Transverse colon (tissue), 4 donors: ENCODE measurements around the gene UBE2R2. TPM values are rescaled to one million over a fixed set of nuclear protein-coding genes. Genes with fewer than 3 reads are reported as not detected.

Source experiments
- DNase-seq: peaks from one replicate; pipeline ENCODE4 v3.0.0-alpha.2; 2019
- H3K27ac ChIP-seq, 4 donors: fragments of 200-600 bp; sonication (generic); 2 replicates each; pipeline ENCODE4 v1.5.1; 2016 to 2018; ENCODE audit warnings: inconsistent platforms in 4 of 4
- H3K27me3 ChIP-seq: fragments of 200-600 bp; sonication (generic); 2 replicates; pipeline ENCODE4 v1.5.1; 2017; ENCODE audit warnings: inconsistent platforms
- H3K36me3 ChIP-seq, 4 donors: fragments of 200-600 bp; sonication (generic); 2 replicates each; pipeline ENCODE4 v1.5.1; 2017 to 2019; ENCODE audit warnings: inconsistent platforms in 4 of 4
- H3K4me1 ChIP-seq, 4 donors: fragments of 200-600 bp; sonication (generic); 2 replicates each; pipeline ENCODE4 v1.5.1; 2017 to 2020; ENCODE audit warnings: inconsistent platforms in 4 of 4
- H3K4me3 ChIP-seq, 4 donors: fragments of 200-600 bp; sonication (generic); 1 replicate in 1 of 4; 2 replicates in 3 of 4; pipeline versions ENCODE4 v1.5.1 to v1.6.1; 2017 to 2019; ENCODE audit warnings: inconsistent platforms in 4 of 4
- H3K9me3 ChIP-seq, 2 donors: fragments of 200-600 bp; sonication (generic); 2 replicates each; pipeline ENCODE4 v1.5.1; 2017 to 2019; ENCODE audit warnings: inconsistent platforms in 2 of 2
- CTCF ChIP-seq, 5 experiments: fragments of 200-600 bp in 3 of 5; fragments of 450-650 bp in 2 of 5; sonication (generic) in 3 of 5; IDR thresholded peaks; 1 replicate in 2 of 5; 2 replicates in 3 of 5; pipeline ENCODE4 v1.5.1; 2016 to 2017; ENCODE audit warnings: antibody characterized with exemption in 5 of 5, inconsistent platforms in 3 of 5, mild to moderate bottlenecking in 2 of 5, moderate library complexity in 1 of 5
- EP300 ChIP-seq: sonication (generic); formaldehyde crosslinking; IDR thresholded peaks from one replicate; pipeline ENCODE4 v1.6.1; 2017; ENCODE audit warnings: antibody characterized with exemption, low read depth
- POLR2A ChIP-seq: fragments of 450-650 bp; IDR thresholded peaks from one replicate; pipeline ENCODE4 v1.6.1; 2016; ENCODE audit warnings: antibody characterized with exemption, mild to moderate bottlenecking, moderate library complexity
- POLR2AphosphoS5 ChIP-seq, 3 donors: sonication (generic); formaldehyde crosslinking; IDR thresholded peaks; one replicate each; pipeline ENCODE4 v1.6.1; 2016; ENCODE audit warnings: antibody characterized with exemption in 3 of 3
- WGBS, 2 donors: methylation state at CpG; one replicate each; pipeline ENCODE4 v1.1.5; 2018; ENCODE audit warnings: low coverage in 1 of 2; 5-methylcytosine and 5-hydroxymethylcytosine counted together
- in situ Hi-C, 4 donors: fragments of 200-750 bp; cut with MboI; loops; one replicate each; pipeline versions ENCODE4 v1.15.0 to v1.15.1; 2017; ENCODE audit warnings: low sequenced_read_pairs in 3 of 4, low pct_ligation_motif_present in 1 of 4, low pct_unique_long_range_greater_than_20kb in 1 of 4
- intact Hi-C: fragments of 100-400 bp; cut with DNase I; formaldehyde crosslinking; loops from one replicate; pipeline ENCODE4 v1.15.1; 2023; ENCODE audit warnings: low total_unique reads
- total RNA-seq, 4 donors: library from RNA; depleted of rRNA; stranded (reverse); fragments of >200 nt; gene quantifications; one replicate each; pipeline ENCODE4 v1.1.0, GENCODE V29; 2016

Gene UBE2R2
- total RNA-seq, 4 donors from 2014 or later = 13.9 to 30.8 (median 22.9) TPM

DNA sequence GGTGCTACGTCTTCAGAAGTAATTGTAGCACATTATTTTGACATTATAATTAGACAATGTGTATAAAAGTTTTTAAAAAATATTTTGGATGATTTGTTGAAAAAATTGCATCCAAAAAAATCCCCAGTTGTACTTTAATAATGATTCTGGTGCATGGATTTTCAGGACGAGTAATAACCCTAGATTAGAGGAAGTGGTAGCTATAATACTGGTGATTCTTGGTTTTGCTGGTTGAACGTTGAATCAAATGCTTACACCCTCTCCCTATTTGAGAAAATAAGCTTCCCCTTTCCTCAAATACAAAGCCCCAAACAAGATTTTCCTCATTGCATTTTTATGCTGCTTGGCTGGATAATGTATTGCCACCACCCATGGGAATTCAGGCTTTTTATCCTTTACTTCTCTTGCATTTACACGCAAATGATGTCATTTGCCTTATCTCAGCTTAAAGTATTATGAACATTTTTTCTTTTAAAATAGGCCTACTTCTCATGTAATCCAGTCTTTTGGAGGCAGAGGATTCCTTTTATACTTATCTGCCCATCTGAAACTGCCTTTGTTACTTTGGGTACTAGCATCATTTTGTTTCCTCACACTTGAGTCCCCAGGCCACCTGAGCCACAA is 86.3 kb downstream of the UBE2R2 start:
- no peak for DNase-seq
- TF ChIP-seq POLR2A = no peak
- 76 to 78% methylated on average over 4 of the region's 4 CpGs for WGBS, 2 donors
- in situ Hi-C loops = no loop called here
- Histone ChIP-seq H3K27ac (no peak overlapping the region), H3K9me3 (no peaks in the 10 kb centered on the region), H3K4me1 (no peaks in the 10 kb centered on the region), H3K4me3 (no peak overlapping the region), H3K27me3 (no peaks in the 10 kb centered on the region), H3K36me3 (peaks cover 0 to 20% (median 8%) of the 10 kb centered on the region in 4 donors)
- intact Hi-C loops = no loop called here

DNA sequence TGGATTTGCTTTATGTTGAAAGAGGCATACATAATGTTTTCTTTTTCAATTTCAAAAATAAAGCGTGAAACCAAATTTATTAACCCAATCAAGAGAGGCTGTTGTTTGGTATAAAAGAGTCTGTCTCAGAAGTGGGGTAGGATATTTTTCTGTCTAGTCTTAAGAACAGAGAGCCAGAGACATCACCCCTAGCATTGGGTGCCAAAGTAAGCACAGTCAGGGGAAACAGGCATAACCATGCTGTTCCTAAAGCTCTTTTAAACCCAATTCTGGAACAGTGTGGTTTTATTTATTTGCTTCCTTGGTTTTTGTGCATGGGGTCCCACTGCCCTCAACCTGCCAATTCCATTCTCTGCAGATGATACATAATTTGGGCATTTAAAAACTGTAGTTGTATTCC is 88.2 kb downstream of the UBE2R2 start:
- no peaks in the 10 kb centered on the region for H3K4me1 ChIP-seq
- in situ Hi-C loops = no loop called here
- TF ChIP-seq POLR2A (no peak), EP300 (no peak), CTCF (IDR thresholded peaks at IDR 0.05) (no peak), POLR2AphosphoS5 (IDR thresholded peaks at IDR 0.05) (no peak)
- no peak for DNase-seq
- 80 to 95% methylated on average over 1 of the region's 1 CpG for WGBS, 2 donors
- H3K9me3 ChIP-seq = no peaks in the 10 kb centered on the region
- H3K36me3 ChIP-seq = peaks cover 0 to 17% (median 3%) of the 10 kb centered on the region in 4 donors
- H3K27me3 ChIP-seq = no peaks in the 10 kb centered on the region
- intact Hi-C loops = no loop called here
- H3K4me3 ChIP-seq = no peak overlapping the region
- no peak overlapping the region for H3K27ac ChIP-seq

DNA sequence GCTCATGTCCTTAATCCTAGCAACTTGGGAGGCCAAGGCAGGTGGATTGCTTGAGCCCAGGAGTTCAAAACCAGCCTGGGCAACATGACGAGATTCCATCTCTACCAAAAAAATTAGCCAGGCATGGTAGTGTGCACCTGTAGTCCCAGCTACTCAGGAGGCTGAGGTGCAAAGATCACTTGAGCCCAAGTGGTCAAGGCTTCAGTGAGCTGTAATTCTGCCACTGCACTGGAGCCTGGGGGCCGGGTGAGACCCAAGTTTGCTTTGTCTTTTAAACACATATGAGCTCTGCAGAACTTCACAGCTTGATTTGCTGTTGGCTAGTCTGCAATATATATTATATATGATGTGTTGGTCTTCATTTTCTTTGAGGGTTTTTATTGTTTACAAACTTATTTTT is 89.8 kb downstream of the UBE2R2 start:
- no peak overlapping the region for H3K4me3 ChIP-seq
- no peaks in the 10 kb centered on the region for H3K4me1 ChIP-seq
- 91% methylated on average over 2 of the region's 2 CpGs; no CpG with 5 or more reads in 1 of the 2 donors for WGBS, 2 donors
- H3K36me3 ChIP-seq = peaks cover 0 to 4% (median 0%) of the 10 kb centered on the region in 4 donors
- H3K27me3 ChIP-seq = no peaks in the 10 kb centered on the region
- H3K9me3 ChIP-seq = no peaks in the 10 kb centered on the region
- intact Hi-C loops (no loop called here), in situ Hi-C loops (no loop called here)
- TF ChIP-seq CTCF (IDR thresholded peaks at IDR 0.05) (no peak), EP300 (no peak), POLR2AphosphoS5 (IDR thresholded peaks at IDR 0.05) (no peak), POLR2A (no peak)
- no peak for DNase-seq
- no peak overlapping the region for H3K27ac ChIP-seq

GRCh38 chr9:33907347-33907746 is 90.4 kb downstream of the UBE2R2 start:
- in situ Hi-C loops = no loop called here
- 73 to 79% methylated on average over 2 to 4 of the region's 4 CpGs for WGBS, 2 donors
- peaks cover 0 to under 1% (median 0%) of the 10 kb centered on the region in 4 donors for H3K36me3 ChIP-seq
- DNase-seq = no peak
- intact Hi-C loops = no loop called here
- H3K27ac ChIP-seq = no peak overlapping the region
- H3K27me3 ChIP-seq = no peaks in the 10 kb centered on the region
- H3K9me3 ChIP-seq = no peaks in the 10 kb centered on the region
- no peaks in the 10 kb centered on the region for H3K4me1 ChIP-seq
- H3K4me3 ChIP-seq = no peak overlapping the region
- TF ChIP-seq EP300 = no peak
- TF ChIP-seq POLR2A = no peak
- TF ChIP-seq POLR2AphosphoS5 (IDR thresholded peaks at IDR 0.05) = no peak
- no peak for TF ChIP-seq CTCF (IDR thresholded peaks at IDR 0.05)

- H3K36me3 ChIP-seq = peaks cover 0 to 8% (median 2%) of the 10 kb centered on the region in 4 donors
- in situ Hi-C loops (no loop called here), intact Hi-C loops (no loop called here)
- WGBS, 2 donors = 97 to 100% methylated on average over 1 to 3 of the region's 3 CpGs
- no peak overlapping the region for H3K27ac ChIP-seq
- TF ChIP-seq CTCF (IDR thresholded peaks at IDR 0.05) = no peak
- no peak for TF ChIP-seq EP300
- TF ChIP-seq POLR2A = no peak
- no peak for TF ChIP-seq POLR2AphosphoS5 (IDR thresholded peaks at IDR 0.05)
- DNase-seq = no peak
- H3K4me1 ChIP-seq = no peaks in the 10 kb centered on the region
- H3K9me3 ChIP-seq = no peaks in the 10 kb centered on the region
- H3K4me3 ChIP-seq = no peak overlapping the region
- no peaks in the 10 kb centered on the region for H3K27me3 ChIP-seq
Measured at GRCh38 chr9:33908114-33908513, 91.2 kb downstream of the UBE2R2 start.
